K562 (cell line): Measurements from ENCODE around the gene PPM1F. TPM values are rescaled to one million over a fixed set of nuclear protein-coding genes. Genes with fewer than 3 reads are reported as not detected.
A peak's percentile ranks its signal among the peaks of the same experiment; 100 is the strongest.

Experiments
- NFIC ChIP-seq: fragments of 450-650 bp; IDR thresholded peaks from 2 replicates; pipeline ENCODE4 v1.6.1; 2017; ENCODE audit warnings: mild to moderate bottlenecking, inconsistent platforms
- SAP30 ChIP-seq: fragments of 200-600 bp; sonication (generic); IDR thresholded peaks from 2 replicates; pipeline ENCODE4 v1.6.1; 2012; ENCODE audit warnings: borderline replicate concordance, low read depth, mild to moderate bottlenecking, moderate library complexity, low read length, control low read depth, inconsistent platforms; ENCODE audit not compliant: insufficient read depth, poor library complexity, severe bottlenecking
- ZMIZ1 ChIP-seq, 2 experiments: fragments of 150-350 bp in 1 of 2; IDR thresholded peaks; 2 replicates each; pipeline ENCODE4 v1.6.1; 2012 to 2016; ENCODE audit warnings: low read depth in 2 of 2, low read length in 2 of 2, mild to moderate bottlenecking in 1 of 2, moderate library complexity in 1 of 2
- ZNF311 ChIP-seq: fragments of 250-450 bp; sonication (Bioruptor Pico); IDR thresholded peaks from 2 replicates; pipeline ENCODE4 v1.4.0; 2020; ENCODE audit warnings: mild to moderate bottlenecking, moderate library complexity
- ZNF740 ChIP-seq, 3 experiments: fragments of 200-800 bp in 1 of 3; sonication (Bioruptor generic) in 1 of 3; sonication (generic) in 1 of 3; formaldehyde crosslinking in 1 of 3; IDR thresholded peaks; 2 replicates each; pipeline versions ENCODE4 v1.6.1 to v1.8.0; 2016 to 2022; ENCODE audit warnings: mild to moderate bottlenecking in 2 of 3, missing compliant biosample characterization in 2 of 3, missing genetic modification characterization in 2 of 3, missing genetic modification reagents in 1 of 3
- polyA plus RNA-seq, 8 experiments: library from polyadenylated mRNA; depleted of rRNA in 4 of 8; stranded (reverse) in 5 of 8; unstranded in 3 of 8; fragments of >200 nt; fragmentation: Nextera tagmentation in 2 of 8; fragmentation: Illumina TruSeq in 1 of 8; extraction: Ambion mirVana in 2 of 8; extraction: Trizol in 1 of 8; gene quantifications; 2 replicates each; pipeline versions ENCODE4 v1.2.1 to v1.2.3, GENCODE V29; 2011 to 2014; ENCODE audit warnings: inconsistent platforms in 1 of 8, missing spikeins in 1 of 8
- total RNA-seq, 7 experiments: library from RNA; depleted of rRNA in 6 of 7; stranded (reverse); fragments of >200 nt in 6 of 7; fragmentation: Illumina TruSeq in 2 of 7; extraction: Trizol in 2 of 7; gene quantifications; 2 replicates each; pipeline versions ENCODE4 v1.2.1 to v1.2.3, GENCODE V29; 2011 to 2021; ENCODE audit warnings: low replicate concordance in 1 of 7

PPM1F gene
- total and polyA plus RNA-seq, 9 of the 15 experiments (the other 6 are each of a cell fraction or from before 2014, with no cell fraction given) = 2.1 to 159 (median 64.0) TPM

DNA sequence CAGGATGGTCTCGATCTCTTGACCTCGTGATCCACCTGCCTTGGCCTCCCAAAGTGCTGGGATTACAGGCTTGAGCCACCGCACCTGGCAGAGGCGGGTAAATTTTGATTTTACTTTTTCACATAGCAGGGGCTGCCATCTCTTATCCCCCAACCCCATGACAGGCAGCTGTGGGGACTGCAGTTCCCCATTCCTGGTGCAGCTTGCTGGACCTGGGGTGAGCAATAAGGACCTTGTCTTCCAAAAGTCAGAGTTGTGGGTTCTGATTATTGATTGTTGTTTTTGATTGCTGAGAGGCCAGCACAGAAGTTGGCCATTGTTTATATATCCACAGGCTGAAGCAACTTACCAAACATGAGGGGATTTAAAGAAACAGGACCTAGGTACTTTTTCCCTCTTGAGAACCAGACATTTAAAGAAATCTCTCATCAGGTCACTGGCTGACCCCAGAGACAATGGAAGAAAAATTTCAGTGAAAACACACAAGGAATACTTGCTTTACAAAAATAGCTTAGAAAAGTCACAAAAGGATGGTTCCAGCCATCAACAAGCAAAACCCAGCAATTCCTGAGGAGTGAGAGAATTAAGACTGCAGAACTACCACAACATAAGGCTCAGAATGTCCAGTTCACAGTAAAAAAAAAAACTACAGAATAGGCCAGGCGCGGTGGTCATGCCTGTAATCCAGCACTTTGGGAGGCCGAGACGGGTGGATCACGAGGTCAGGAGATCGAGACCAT, 63.2 kb downstream of the PPM1F start (continued):
- TF ChIP-seq ZMIZ1 (IDR thresholded peaks at IDR 0.05; ENCODE audit: low read depth in 2 of 2, low read length in 2 of 2) = no peak
- TF ChIP-seq SAP30 = no peak
- no peak for TF ChIP-seq NFIC
- no peak for TF ChIP-seq ZNF311 (CRISPR knock-in tag)
- TF ChIP-seq ZNF740 (CRISPR knock-in tag; IDR thresholded peaks at IDR 0.05) = no peak
- peak in 1 of 2 experiments; percentile 53; a peak in 1 of 4 replicates for TF ChIP-seq ZNF740 (tag; IDR thresholded peaks at IDR 0.05)
- TF ChIP-seq, all 486 proteins: peak for 25
